Stimulated activated CD4-positive, alpha-beta T cell treated with anti-CD3 and anti-CD28 coated beads, TNF-alpha, amount 100 ng/mL, for 48 hours (primary cell): ENCODE measurements around the gene TTC8.
"Not testable (repeated sequence)": the region's sequence is repeated elsewhere in the genome, so short reads cannot be mapped to it uniquely, and the experiment has no call there.

Experiments
- DNase-seq, 3 donors: peaks; one replicate each; pipeline ENCODE4 v3.0.0-alpha.2; 2020; ENCODE audit warnings: low read depth in 3 of 3

TTC8 gene

GRCh38 chr14:88825078-88825458 is 617 bp downstream of the TTC8 start:
- DNase-seq = no peak

- no peak for DNase-seq
These were observed 1.1 kb downstream of the TTC8 start for GRCh38 chr14:88825503-88825902.

GRCh38 chr14:88829188-88829587 is 4.7 kb downstream of the TTC8 start:
- DNase-seq = no peak

- no peak for DNase-seq
These were observed 5.3 kb downstream of the TTC8 start for GRCh38 chr14:88829685-88830302.

- DNase-seq = no peak
These were observed 6.8 kb downstream of the TTC8 start for GRCh38 chr14:88831284-88831683.

- no peak for DNase-seq
These were observed 10.5 kb downstream of the TTC8 start for GRCh38 chr14:88834883-88835431.

GRCh38 chr14:88835661-88836060 is 11.2 kb downstream of the TTC8 start:
- no peak for DNase-seq

GRCh38 chr14:88837495-88837894 is 13.0 kb downstream of the TTC8 start:
- no peak for DNase-seq

GRCh38 chr14:88838015-88838414 is 13.6 kb downstream of the TTC8 start:
- no peak for DNase-seq

- DNase-seq = no peak
These were observed 16.5 kb downstream of the TTC8 start for GRCh38 chr14:88840926-88841325.

- no peak for DNase-seq
These were observed 17.3 kb downstream of the TTC8 start for GRCh38 chr14:88841741-88842140.

- DNase-seq = no peak
These were observed 18.0 kb downstream of the TTC8 start for GRCh38 chr14:88842414-88842813.

GRCh38 chr14:88844980-88845491 is 20.6 kb downstream of the TTC8 start:
- DNase-seq = no peak

- no peak for DNase-seq
These were observed 24.1 kb downstream of the TTC8 start for GRCh38 chr14:88848571-88848970.

- no peak for DNase-seq
These were observed 25.3 kb downstream of the TTC8 start for GRCh38 chr14:88849716-88850115.

- no peak for DNase-seq
These were observed 27.1 kb downstream of the TTC8 start for GRCh38 chr14:88851587-88851986.

GRCh38 chr14:88852632-88853031 is 28.2 kb downstream of the TTC8 start:
- no peak for DNase-seq

- DNase-seq = no peak
These were observed 28.7 kb downstream of the TTC8 start for GRCh38 chr14:88853129-88853528.

- no peak for DNase-seq
These were observed 32.4 kb downstream of the TTC8 start for GRCh38 chr14:88856786-88857366.

- DNase-seq = not testable (repeated sequence)
These were observed 33.4 kb downstream of the TTC8 start for GRCh38 chr14:88857861-88858260.

- DNase-seq = not testable (repeated sequence)
These were observed 34.7 kb downstream of the TTC8 start for GRCh38 chr14:88859118-88859517.

- DNase-seq = no peak
These were observed 38.7 kb downstream of the TTC8 start for GRCh38 chr14:88863167-88863566.

GRCh38 chr14:88864198-88864597 is 39.7 kb downstream of the TTC8 start:
- DNase-seq = no peak
